ENCODE measurements around the gene CSMD2. TPM values are rescaled to one million over a fixed set of nuclear protein-coding genes. Genes with fewer than 3 reads are reported as not detected.
A peak's percentile ranks its signal among the peaks of the same experiment; 100 is the strongest.

The CSMD2 gene
- total RNA-seq, 4 donors from 2014 or later, result 0.09 to 0.20 TPM; not detected in 2

DNA sequence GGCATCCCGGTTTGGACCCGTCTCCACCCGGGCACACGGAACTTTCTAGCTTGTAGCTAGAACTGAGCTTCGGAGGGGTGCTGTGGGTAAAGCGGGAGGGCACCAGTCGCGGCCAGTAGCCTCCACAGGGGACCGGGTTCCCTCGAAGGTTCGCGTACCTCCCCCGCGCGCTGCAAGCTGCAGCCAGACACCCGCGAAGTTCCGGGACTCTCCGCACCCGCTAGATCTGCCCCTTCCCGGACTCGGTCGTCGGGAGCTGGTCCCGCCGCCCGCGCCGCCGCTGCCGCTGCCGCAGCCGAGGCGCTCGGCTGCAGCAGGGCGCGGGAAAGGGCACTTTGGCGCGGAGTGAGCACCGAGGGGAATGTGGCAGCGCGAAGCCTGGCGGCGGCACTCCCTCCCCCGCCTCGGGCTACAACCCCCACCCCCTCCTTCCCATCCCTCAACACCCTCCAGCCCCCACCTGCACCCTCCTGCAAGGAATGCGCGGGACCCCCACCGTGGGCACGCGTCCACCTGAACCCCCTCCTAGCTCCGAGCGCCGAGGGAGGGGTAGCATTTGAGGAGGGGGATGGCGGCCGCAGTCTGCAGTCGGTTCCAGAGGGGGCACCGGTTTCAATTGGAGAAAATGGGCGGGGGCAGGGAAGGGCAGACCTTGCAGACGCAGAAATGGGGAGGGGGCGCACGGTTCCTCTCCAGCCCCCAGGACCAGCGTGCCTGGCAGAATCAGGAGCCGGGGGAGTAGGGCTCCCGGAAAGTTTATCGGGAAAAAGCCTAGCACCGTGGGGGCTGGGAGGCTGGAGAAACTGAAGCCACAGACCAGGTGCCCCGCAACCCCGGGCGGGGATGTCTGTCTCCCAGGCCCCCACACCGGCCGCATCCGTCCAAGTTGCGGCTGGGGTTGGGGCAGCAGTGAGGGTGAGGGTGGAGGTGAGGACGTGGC is 968 bp downstream of the CSMD2 start:
- in situ Hi-C loops (cut with MboI; ENCODE audit: low sequenced_read_pairs in 4 of 4) (loop anchor here in 1 of 4 donors (25.0 kb wide), 2 partner anchors 427 to 527 kb away; no protein-coding TSS in a partner anchor), intact Hi-C loops (cut with DNase I; ENCODE audit: low total_unique reads) (loop anchor here (5.0 kb wide), 1 partner anchor 532 kb away; no protein-coding TSS in a partner anchor)
- peak overlapping the region; percentile 27 to 49 (median 43) for H3K4me3 ChIP-seq
- H3K36me3 ChIP-seq, result no peaks in the 10 kb centered on the region
- peaks cover 48 to 66% (median 66%) of the 10 kb centered on the region in 3 donors for H3K27me3 ChIP-seq
- TF ChIP-seq POLR2A (IDR thresholded peaks at IDR 0.05), result no peak
- TF ChIP-seq, protein P1, sequence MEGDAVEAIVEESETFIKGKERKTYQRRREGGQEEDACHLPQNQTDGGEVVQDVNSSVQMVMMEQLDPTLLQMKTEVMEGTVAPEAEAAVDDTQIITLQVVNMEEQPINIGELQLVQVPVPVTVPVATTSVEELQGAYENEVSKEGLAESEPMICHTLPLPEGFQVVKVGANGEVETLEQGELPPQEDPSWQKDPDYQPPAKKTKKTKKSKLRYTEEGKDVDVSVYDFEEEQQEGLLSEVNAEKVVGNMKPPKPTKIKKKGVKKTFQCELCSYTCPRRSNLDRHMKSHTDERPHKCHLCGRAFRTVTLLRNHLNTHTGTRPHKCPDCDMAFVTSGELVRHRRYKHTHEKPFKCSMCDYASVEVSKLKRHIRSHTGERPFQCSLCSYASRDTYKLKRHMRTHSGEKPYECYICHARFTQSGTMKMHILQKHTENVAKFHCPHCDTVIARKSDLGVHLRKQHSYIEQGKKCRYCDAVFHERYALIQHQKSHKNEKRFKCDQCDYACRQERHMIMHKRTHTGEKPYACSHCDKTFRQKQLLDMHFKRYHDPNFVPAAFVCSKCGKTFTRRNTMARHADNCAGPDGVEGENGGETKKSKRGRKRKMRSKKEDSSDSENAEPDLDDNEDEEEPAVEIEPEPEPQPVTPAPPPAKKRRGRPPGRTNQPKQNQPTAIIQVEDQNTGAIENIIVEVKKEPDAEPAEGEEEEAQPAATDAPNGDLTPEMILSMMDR (IDR thresholded peaks at IDR 0.05 in 4 of 5, conservative IDR thresholded peaks at IDR 0.05 in 1 of 5), result no peak
- H3K9me3 ChIP-seq, result no peaks in the 10 kb centered on the region
- no peak for ATAC-seq
- DNase-seq, result no peak
- no peak overlapping the region for H3K27ac ChIP-seq
- peaks cover 10 to 11% of the 10 kb centered on the region in 2 donors for H3K4me1 ChIP-seq

DNA sequence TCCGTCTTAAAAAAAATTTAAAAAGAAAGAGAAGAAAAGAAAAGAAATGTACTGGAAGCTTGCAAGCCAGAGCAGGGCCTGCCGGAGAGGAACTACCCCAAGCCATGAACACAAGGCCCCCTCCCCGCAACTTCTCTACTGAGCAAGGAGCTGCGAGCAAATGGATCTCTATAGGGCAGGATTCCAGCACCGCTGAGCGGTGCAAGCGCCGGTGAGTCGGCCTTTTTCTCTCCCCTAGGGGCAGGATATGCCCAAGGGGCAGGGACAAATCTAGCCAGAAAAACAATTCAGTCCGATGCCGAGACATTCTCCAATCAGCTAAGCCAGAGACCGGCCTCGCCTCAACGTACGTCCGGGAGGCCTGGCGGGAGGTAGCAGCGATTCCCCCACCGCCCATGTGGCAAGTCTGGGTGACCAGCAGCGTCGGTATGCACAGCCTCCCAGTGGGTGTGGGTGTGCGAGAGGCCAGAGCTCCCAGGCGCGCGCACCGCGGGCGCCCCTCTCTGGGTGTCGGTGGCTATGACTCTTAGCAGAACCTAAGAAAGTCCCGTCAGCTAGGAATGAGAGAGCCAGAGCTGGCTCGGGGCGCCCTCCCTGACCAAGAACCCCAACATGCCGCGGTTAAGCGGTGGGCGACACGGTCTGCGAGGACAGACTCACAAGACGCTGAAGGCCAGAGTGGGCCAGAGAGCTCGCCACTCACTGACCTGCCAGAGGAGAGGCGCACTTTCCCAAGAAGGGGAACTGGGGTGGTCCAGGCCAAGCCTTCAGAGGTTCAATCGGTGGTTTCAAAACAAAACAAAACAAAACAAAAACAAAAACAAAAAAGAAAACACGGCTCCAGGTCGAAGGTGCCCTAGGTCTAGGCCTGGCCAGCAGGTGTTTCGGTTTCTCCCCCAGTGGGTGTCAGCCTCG is 1.9 kb downstream of the CSMD2 start:
- intact Hi-C loops (cut with DNase I; ENCODE audit: low total_unique reads), result loop anchor here (5.0 kb wide), 1 partner anchor 531 kb away; no protein-coding TSS in a partner anchor
- Histone ChIP-seq H3K36me3 (no peaks in the 10 kb centered on the region), H3K27me3 (peaks cover 48 to 65% (median 63%) of the 10 kb centered on the region in 3 donors), H3K4me3 (peak overlapping the region; percentile 27 to 49 (median 43)), H3K9me3 (no peaks in the 10 kb centered on the region), H3K27ac (no peak overlapping the region), H3K4me1 (peaks cover 10 to 11% of the 10 kb centered on the region in 2 donors)
- in situ Hi-C loops (cut with MboI; ENCODE audit: low sequenced_read_pairs in 4 of 4), result loop anchor here in 1 of 4 donors (25.0 kb wide), 2 partner anchors 426 to 526 kb away; no protein-coding TSS in a partner anchor
- peak; percentile 8 to 17 for DNase-seq
- TF ChIP-seq, protein P1 (IDR thresholded peaks at IDR 0.05 in 4 of 5, conservative IDR thresholded peaks at IDR 0.05 in 1 of 5), result peak in 4 of 5 experiments; percentile 3 to 41 (median 32)
- TF ChIP-seq POLR2A (IDR thresholded peaks at IDR 0.05), result no peak
- peak; percentile 58 to 68 for ATAC-seq

DNA sequence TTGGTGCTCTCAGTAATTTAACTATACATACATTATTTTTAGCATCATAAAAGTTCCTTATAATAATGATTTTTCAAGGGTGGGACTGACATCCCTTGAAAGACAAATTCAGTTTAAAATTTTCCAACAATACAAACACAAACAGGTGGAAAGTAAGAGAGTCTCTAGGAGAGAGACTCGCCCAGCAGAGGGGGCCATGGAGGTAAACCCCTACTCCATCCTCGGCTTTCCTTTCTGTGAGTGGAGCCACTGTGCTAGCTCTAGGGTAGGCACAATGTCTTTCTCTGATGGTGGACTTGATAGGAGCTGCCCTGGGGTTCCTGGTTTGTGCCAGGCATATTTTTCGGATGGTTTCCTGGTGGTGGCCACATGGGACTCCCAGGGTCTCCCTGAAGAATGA is 8.3 kb downstream of the CSMD2 start:
- no peak overlapping the region for H3K27ac ChIP-seq
- no peak overlapping the region for H3K4me3 ChIP-seq
- no peak for DNase-seq
- no peaks in the 10 kb centered on the region for H3K36me3 ChIP-seq
- no peaks in the 10 kb centered on the region for H3K9me3 ChIP-seq
- intact Hi-C loops (cut with DNase I; ENCODE audit: low total_unique reads), result no loop called here
- H3K27me3 ChIP-seq, result peaks cover 2 to 10% (median 8%) of the 10 kb centered on the region in 3 donors
- TF ChIP-seq, protein P1 (IDR thresholded peaks at IDR 0.05 in 4 of 5, conservative IDR thresholded peaks at IDR 0.05 in 1 of 5), result no peak
- TF ChIP-seq POLR2A (IDR thresholded peaks at IDR 0.05), result no peak
- in situ Hi-C loops (cut with MboI; ENCODE audit: low sequenced_read_pairs in 4 of 4), result loop anchor here in 1 of 4 donors (25.0 kb wide), 2 partner anchors 419 to 519 kb away; no protein-coding TSS in a partner anchor
- no peak for ATAC-seq
- H3K4me1 ChIP-seq, result no peaks in the 10 kb centered on the region

DNA sequence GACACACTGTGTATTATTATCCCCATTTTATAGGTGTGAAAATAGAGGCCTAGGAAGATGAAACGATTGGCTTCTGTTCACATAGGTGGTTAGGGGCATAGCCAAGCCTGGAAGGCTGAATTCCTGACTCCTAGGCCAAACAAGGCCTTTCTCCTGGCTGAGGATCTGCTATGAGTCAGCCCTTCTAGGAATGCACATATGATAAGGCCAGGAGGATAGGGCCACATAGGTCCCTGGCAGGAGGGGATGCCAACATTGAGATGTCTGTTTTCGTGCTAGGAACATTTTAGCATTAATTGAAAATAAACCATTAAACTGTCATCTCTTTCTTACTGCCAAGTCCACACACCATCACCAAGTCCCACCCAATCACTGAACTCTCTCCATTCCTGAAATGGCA is 9.2 kb downstream of the CSMD2 start:
- Histone ChIP-seq H3K9me3 (no peaks in the 10 kb centered on the region), H3K36me3 (no peaks in the 10 kb centered on the region), H3K27me3 (peaks cover 0 to 2% (median 0%) of the 10 kb centered on the region in 3 donors), H3K4me3 (no peak overlapping the region), H3K4me1 (no peaks in the 10 kb centered on the region), H3K27ac (no peak overlapping the region)
- intact Hi-C loops (cut with DNase I; ENCODE audit: low total_unique reads), result no loop called here
- in situ Hi-C loops (cut with MboI; ENCODE audit: low sequenced_read_pairs in 4 of 4), result loop anchor here in 1 of 4 donors (25.0 kb wide), 2 partner anchors 419 to 519 kb away; no protein-coding TSS in a partner anchor
- no peak for ATAC-seq
- DNase-seq, result no peak
- no peak for TF ChIP-seq POLR2A (IDR thresholded peaks at IDR 0.05)
- TF ChIP-seq, protein P1 (IDR thresholded peaks at IDR 0.05 in 4 of 5, conservative IDR thresholded peaks at IDR 0.05 in 1 of 5), result no peak

All from gastrocnemius medialis (tissue), 4 donors.